Upper lobe of left lung (tissue), 4 donors: ENCODE results near the gene ARID1B.
A peak's percentile ranks its signal among the peaks of the same experiment; 100 is the strongest.

Experiments
- EP300 ChIP-seq, 4 donors: sonication (generic); formaldehyde crosslinking; IDR thresholded peaks; one replicate each; pipeline ENCODE4 v1.5.1; 2017; ENCODE audit warnings: antibody characterized with exemption in 4 of 4, control low read depth in 2 of 4
- POLR2A ChIP-seq, 4 donors: fragments of 450-650 bp; IDR thresholded peaks; one replicate each; pipeline ENCODE4 v1.5.1; 2016 to 2017; ENCODE audit warnings: antibody characterized with exemption in 4 of 4, mild to moderate bottlenecking in 2 of 4
- TF ChIP-seq, protein P1 (sequence below), 6 experiments: fragments of 450-650 bp in 4 of 6; fragments of 200-600 bp in 2 of 6; sonication (generic) in 2 of 6; IDR thresholded peaks; one replicate each; pipeline ENCODE4 v1.5.1; 2016 to 2019; ENCODE audit warnings: antibody characterized with exemption in 6 of 6

DNA sequence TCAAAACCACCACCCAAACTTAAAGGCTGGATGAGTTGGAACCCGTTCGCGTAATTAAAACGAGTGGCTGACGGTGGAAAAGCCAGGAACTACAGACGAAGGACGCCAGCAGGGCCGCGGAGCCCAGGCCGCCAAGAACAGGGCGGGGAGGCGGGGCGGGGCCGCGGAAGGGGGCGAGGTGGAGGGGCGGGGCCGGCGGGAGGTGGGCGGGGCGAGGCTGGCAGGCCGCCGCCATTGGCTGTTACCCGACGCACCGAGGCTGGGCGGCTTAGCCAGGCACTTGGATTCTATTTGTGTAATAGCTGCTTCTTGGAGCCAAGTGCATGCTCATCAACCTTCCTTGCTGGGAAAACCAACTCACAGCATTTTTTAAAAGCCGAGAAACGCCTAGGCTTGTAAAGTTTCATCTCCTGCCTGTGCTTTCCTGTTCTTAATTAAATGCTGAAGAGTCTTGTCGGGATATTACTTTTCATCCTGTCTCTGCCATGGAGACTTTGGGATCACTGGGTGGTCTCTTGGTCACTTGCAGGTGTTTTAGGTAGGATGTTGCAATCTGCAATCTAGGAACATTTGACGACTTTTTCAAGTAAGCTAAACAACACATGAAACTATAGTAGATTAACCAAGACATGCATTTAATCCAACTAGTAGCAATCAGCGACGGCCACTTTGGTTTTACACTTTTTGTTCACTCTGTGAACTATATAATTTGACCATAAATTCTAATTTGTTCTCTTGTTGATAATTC lies 245.0 kb downstream of the ARID1B start:
- TF ChIP-seq, protein P1, sequence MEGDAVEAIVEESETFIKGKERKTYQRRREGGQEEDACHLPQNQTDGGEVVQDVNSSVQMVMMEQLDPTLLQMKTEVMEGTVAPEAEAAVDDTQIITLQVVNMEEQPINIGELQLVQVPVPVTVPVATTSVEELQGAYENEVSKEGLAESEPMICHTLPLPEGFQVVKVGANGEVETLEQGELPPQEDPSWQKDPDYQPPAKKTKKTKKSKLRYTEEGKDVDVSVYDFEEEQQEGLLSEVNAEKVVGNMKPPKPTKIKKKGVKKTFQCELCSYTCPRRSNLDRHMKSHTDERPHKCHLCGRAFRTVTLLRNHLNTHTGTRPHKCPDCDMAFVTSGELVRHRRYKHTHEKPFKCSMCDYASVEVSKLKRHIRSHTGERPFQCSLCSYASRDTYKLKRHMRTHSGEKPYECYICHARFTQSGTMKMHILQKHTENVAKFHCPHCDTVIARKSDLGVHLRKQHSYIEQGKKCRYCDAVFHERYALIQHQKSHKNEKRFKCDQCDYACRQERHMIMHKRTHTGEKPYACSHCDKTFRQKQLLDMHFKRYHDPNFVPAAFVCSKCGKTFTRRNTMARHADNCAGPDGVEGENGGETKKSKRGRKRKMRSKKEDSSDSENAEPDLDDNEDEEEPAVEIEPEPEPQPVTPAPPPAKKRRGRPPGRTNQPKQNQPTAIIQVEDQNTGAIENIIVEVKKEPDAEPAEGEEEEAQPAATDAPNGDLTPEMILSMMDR (IDR thresholded peaks at IDR 0.05) = no peak
- TF ChIP-seq EP300 (IDR thresholded peaks at IDR 0.05) = no peak
- TF ChIP-seq POLR2A (IDR thresholded peaks at IDR 0.05) = peak in 1 of 4 donors; percentile 1
